Prostate gland (tissue), 2 donors: ENCODE measurements around the gene RTL5. TPM values are rescaled to one million over a fixed set of nuclear protein-coding genes. Genes with fewer than 3 reads are reported as not detected.

Source experiments
- DNase-seq: peaks from one replicate; pipeline ENCODE4 v3.0.0-alpha.2; 2019; ENCODE audit warnings: low spot score
- H3K27ac ChIP-seq, 2 donors: fragments of 200-600 bp; sonication (generic); 2 replicates each; pipeline ENCODE4 v1.5.1; 2017 to 2019
- H3K27me3 ChIP-seq: fragments of 200-600 bp; sonication (generic); replicated peaks from 2 replicates; pipeline ENCODE4 v1.5.1; 2019; ENCODE audit not compliant: insufficient read depth
- H3K36me3 ChIP-seq, 2 donors: fragments of 200-600 bp; sonication (generic); 1 replicate in 1 of 2; 2 replicates in 1 of 2; pipeline versions ENCODE4 v1.5.1 to v1.8.1; 2017 to 2019
- H3K4me1 ChIP-seq: fragments of 200-600 bp; sonication (generic); replicated peaks from 2 replicates; pipeline ENCODE4 v1.5.1; 2019
- H3K4me3 ChIP-seq, 2 donors: fragments of 200-600 bp; sonication (generic); 2 replicates each; pipeline ENCODE4 v1.5.1; 2017 to 2019
- H3K9me3 ChIP-seq: fragments of 200-600 bp; sonication (generic); 2 replicates; pipeline ENCODE4 v1.5.1; 2017
- CTCF ChIP-seq, 4 experiments: fragments of 200-600 bp in 2 of 4; fragments of 450-650 bp in 2 of 4; sonication (generic) in 2 of 4; IDR thresholded peaks; 1 replicate in 3 of 4; 2 replicates in 1 of 4; pipeline ENCODE4 v1.5.1; 2016 to 2019; ENCODE audit warnings: antibody characterized with exemption in 4 of 4, mild to moderate bottlenecking in 2 of 4, moderate library complexity in 2 of 4
- POLR2A ChIP-seq: fragments of 450-650 bp; IDR thresholded peaks from one replicate; pipeline ENCODE4 v1.6.1; 2016; ENCODE audit warnings: antibody characterized with exemption, mild to moderate bottlenecking
- POLR2AphosphoS5 ChIP-seq: sonication (generic); formaldehyde crosslinking; IDR thresholded peaks from one replicate; pipeline ENCODE4 v1.6.1; 2017; ENCODE audit warnings: antibody characterized with exemption
- WGBS: methylation state at CpG from one replicate; pipeline ENCODE4 v1.1.5; 2018; 5-methylcytosine and 5-hydroxymethylcytosine counted together
- intact Hi-C: fragments of 100-400 bp; cut with DNase I; formaldehyde crosslinking; loops from one replicate; pipeline ENCODE4 v1.14.2; 2022
- total RNA-seq, 2 donors: library from RNA; depleted of rRNA; stranded (reverse); fragments of >200 nt; gene quantifications; one replicate each; pipeline ENCODE4 v1.1.0, GENCODE V29; 2016

Gene RTL5
- total RNA-seq, 2 donors from 2014 or later = 2.8 to 24.0 TPM

DNA sequence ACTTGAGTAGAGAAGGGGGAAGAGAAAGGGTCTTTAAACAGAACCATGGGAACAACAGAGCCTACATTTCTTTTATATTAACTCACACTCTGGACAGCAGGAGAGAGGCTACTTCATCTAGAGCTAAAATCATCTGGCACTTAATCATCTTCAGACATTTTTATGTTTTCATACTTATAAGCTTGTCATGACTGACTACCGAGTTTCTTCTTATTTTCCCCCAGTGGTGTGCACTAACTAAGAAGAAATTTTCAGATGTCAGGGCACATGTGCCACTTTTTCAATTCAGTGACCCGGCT, 11.8 kb upstream of the RTL5 start:
- no peaks in the 10 kb centered on the region for H3K4me1 ChIP-seq
- H3K36me3 ChIP-seq = no peaks in the 10 kb centered on the region
- no peak for DNase-seq
- H3K4me3 ChIP-seq = no peak overlapping the region
- intact Hi-C loops = no loop called here
- WGBS = 68% methylated on average over 2 of the region's 2 CpGs
- no peaks in the 10 kb centered on the region for H3K9me3 ChIP-seq
- no peaks in the 10 kb centered on the region for H3K27me3 ChIP-seq
- H3K27ac ChIP-seq = no peak overlapping the region
- TF ChIP-seq CTCF (IDR thresholded peaks at IDR 0.05) = no peak
- no peak for TF ChIP-seq POLR2AphosphoS5
- no peak for TF ChIP-seq POLR2A

- no peaks in the 10 kb centered on the region for H3K9me3 ChIP-seq
- no peaks in the 10 kb centered on the region for H3K4me1 ChIP-seq
- no peaks in the 10 kb centered on the region for H3K36me3 ChIP-seq
- no peak for DNase-seq
- WGBS = 65% methylated on average over 11 of the region's 11 CpGs
- no peaks in the 10 kb centered on the region for H3K27me3 ChIP-seq
- no peak overlapping the region for H3K27ac ChIP-seq
- intact Hi-C loops = no loop called here
- TF ChIP-seq POLR2AphosphoS5 (no peak), CTCF (IDR thresholded peaks at IDR 0.05) (no peak), POLR2A (no peak)
- H3K4me3 ChIP-seq = no peak overlapping the region
These were observed 11.3 kb upstream of the RTL5 start for GRCh38 chrX:72142794-72143608.

DNA sequence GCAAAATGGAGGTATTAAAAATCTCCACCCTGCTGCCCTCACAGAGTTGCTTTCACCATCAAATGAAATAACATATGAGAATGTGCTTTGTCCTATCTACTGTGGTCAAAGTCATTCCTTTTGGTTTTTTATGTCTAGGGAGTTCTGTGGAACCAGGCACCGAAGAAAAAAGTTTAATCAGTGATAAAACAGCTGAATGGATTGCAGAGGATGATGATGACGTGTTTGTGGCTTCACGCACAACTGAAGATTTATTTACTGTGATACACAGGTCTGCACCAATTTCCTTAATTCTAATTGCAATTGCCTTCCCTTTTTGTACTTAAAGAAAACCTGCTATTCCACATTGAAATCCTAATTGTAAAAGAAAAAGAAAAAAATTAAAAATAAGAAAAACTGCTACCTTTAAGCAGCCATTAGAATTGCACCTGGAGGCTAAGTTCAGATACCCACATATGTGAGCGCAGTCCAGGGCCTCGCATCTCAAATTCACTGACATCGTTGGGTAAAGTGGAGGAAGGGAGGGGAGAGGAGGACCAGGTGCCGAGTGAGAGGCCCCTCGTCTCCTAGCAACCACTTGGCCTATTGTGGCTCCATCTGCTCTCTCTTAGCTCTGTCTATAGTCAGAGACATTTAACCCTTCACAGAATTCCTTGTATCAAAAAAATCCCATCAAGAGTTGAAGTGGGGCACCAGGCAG, 10.5 kb upstream of the RTL5 start:
- Histone ChIP-seq H3K27ac (no peak overlapping the region), H3K27me3 (no peaks in the 10 kb centered on the region), H3K4me1 (no peaks in the 10 kb centered on the region), H3K36me3 (no peaks in the 10 kb centered on the region), H3K9me3 (no peaks in the 10 kb centered on the region), H3K4me3 (no peak overlapping the region)
- DNase-seq = no peak
- TF ChIP-seq CTCF (IDR thresholded peaks at IDR 0.05) (no peak), POLR2AphosphoS5 (no peak), POLR2A (no peak)
- intact Hi-C loops = no loop called here
- WGBS = 65% methylated on average over 8 of the region's 8 CpGs

- H3K4me1 ChIP-seq = no peaks in the 10 kb centered on the region
- intact Hi-C loops = no loop called here
- no peak for DNase-seq
- no peaks in the 10 kb centered on the region for H3K36me3 ChIP-seq
- no peak overlapping the region for H3K4me3 ChIP-seq
- WGBS = 78% methylated on average over 4 of the region's 4 CpGs
- TF ChIP-seq POLR2AphosphoS5 (no peak), CTCF (IDR thresholded peaks at IDR 0.05) (no peak), POLR2A (no peak)
- H3K9me3 ChIP-seq = no peaks in the 10 kb centered on the region
- no peak overlapping the region for H3K27ac ChIP-seq
- H3K27me3 ChIP-seq = no peaks in the 10 kb centered on the region
These were observed 9.8 kb upstream of the RTL5 start for GRCh38 chrX:72141372-72142004.
